A673 (cell line): Measurements from ENCODE around the gene USP22.

ENCODE experiments used
- CTCF ChIP-seq: fragments of 300-800, 200-600 bp; sonication (generic); conservative IDR thresholded peaks from 2 replicates; pipeline ENCODE4 v1.5.1; 2017; ENCODE audit warnings: low read depth, mild to moderate bottlenecking, antibody characterized with exemption, low read length, moderate library complexity, mixed read lengths
- EZH2 ChIP-seq: fragments of 200-600 bp; sonication (generic); IDR thresholded peaks from 2 replicates; pipeline ENCODE4 v1.6.1; 2017; ENCODE audit warnings: borderline replicate concordance, low read depth, mild to moderate bottlenecking, mixed read lengths, antibody characterized with exemption, low read length; ENCODE audit not compliant: poor library complexity, severe bottlenecking

GRCh38 chr17:21007646-21008045 is 35.2 kb downstream of the USP22 start:
- TF ChIP-seq CTCF, result no peak
- TF ChIP-seq EZH2, result no peak
